GM19043 (cell line): Measurements from ENCODE around the gene NKD2.

Experiments
- ATAC-seq: cut with Tn5 transposase; IDR thresholded peaks from one replicate; pipeline ENCODE4 v1.9.1; 2021; ENCODE audit warnings: low read depth; ENCODE audit not compliant: unreplicated experiment

NKD2 gene

DNA sequence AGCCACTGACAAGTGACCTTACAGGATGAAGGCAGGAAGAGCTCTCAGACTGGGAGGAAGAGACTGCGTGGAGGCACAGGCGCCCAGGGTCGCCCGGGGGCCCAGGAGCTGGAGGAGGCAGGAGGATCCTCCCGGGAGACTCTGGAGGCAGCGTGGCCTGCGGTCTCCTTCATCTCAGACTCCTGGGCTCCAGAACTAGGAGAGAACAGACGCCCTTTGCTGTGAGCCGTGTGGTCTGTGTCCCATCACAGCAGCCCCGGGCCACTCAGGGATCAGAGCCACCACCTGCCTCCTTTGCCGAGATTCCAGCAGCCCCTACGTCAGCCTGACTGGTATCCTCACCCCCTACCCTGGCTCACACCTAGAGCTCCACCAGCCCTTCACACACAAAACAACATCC is 58.1 kb downstream of the NKD2 start:
- no peak for ATAC-seq

DNA sequence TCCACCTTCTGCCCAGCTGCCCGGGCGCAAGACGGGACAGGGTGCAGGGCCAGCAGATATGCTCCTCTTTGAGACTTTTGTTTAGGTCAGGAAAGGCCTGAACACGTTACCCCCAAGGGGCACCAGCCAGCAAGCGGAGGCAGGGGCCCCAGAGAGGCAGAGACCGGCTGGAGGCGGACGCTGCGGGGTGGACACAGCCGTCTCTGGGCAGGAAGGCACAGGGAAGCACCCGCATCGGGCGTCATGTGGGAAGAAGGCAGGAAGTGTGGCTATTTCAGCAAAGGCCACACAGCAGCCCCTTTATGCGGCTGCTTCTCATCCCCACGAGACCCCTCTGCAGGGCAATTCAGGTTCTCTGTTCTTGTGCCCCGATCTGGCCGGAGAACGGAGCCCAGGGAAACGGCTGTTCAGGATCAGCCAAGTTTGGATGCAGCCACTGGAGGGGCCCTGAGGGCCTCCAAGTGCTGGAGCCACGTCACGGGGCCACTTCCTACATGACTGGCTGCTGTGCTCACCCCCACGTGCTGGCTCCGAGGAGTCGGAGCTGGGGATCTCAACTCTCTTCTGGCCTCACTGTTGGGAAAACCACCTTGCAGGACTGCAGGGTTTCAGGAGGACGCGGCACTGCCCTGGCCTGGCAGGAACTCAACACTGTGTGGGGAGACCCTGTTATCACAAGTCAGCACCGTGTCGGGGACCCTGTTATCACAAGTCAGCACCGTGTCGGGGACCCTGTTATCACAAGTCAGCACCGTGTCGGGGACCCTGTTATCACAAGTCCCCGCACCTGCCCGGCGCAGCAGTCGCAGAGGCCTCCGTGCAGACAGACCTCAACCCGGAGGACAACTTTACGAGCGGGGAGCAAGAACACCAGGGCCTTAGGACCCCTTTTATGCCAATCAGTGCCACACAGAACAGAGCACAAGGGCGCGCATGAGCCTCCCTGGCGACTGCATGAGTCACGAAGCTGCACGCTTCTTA is 58.8 kb downstream of the NKD2 start:
- no peak for ATAC-seq

DNA sequence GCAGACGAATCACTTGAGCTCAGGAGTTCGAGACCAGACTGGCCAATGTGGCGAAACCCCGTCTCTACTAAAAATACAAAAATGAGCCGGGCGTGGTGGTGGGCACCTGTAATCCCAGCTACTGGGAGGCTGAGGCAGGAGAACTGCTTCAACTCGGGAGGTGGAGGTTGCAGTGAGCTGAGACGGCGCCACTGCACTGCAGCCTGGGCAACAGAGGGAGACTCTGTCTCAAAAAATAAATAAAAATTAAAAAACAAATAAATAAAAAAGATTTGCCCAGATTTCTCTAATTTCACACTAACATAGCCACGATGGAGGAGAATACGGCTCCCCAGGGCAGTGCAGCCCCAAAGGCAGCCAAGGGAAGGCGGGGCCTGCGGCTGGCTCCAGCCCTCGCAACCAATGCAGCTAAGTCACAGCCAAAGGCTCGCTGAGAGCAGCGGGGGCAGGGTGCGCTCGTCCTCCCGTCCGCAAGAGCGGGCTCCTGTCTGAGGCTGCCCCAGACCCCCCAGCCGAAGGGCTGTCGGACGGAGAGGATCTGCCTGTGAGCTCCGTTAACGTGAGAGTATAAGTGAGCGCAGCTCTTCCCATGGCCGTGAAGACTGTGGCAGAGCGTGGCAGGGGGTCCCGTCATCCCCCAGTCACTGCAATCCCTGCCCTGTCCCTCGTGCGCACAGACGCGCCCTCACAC is 59.7 kb downstream of the NKD2 start:
- no peak for ATAC-seq

DNA sequence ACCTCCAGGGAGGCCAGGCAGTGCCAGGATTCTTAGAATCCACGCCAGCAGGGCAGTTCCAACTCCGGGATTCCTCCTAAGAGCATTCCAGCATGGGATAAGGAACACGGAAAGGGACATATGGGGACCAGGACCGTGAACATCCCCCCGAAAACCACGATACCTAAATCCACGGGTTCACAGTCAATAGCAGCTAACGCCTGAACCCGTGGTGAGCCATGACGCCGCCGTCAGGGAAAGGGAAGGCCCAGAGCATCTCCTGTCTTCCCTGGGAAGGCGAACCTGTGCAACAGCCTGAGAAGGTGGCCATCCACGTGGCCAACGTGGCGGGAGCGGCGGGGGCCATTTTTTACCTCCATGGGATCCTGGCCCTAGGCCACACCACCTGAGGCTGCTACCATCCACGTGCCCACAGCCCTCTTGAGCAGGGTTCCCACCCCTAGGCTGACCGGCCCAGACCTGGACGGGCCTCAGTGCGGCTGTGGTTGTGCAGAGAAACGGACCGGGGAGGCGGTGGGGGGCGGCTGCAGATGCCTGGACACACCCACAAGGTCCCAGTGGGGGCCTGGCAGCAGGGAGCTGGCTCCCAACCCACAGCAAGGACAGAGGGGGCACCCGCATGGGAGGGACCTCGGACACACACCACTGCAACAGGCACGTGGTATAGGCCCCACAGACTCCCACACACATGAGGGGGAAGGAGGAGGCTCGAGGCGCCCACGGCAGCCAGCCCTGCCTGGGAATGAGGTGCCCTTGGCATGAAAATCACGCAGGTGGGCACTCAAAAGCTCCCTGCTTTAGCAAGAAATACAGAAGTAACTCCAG is 60.5 kb downstream of the NKD2 start:
- ATAC-seq: no peak

DNA sequence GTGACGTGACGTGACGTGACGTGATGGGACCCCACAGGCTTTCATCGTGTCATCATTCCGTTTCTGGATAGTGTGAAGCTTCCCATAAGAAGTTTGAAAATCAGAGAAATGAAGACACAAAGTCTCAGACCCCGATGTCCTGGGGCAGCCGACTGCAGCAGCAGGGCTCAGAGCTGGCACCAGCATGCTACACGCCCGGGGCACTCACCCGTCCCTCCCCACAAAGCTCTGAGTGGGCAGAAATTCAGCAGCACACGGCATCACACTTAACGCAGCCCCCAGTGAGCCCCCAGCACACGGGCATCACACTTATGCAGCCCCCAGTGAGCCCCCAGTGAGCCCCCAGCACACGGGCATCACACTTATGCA is 61.1 kb downstream of the NKD2 start:
- no peak for ATAC-seq

DNA sequence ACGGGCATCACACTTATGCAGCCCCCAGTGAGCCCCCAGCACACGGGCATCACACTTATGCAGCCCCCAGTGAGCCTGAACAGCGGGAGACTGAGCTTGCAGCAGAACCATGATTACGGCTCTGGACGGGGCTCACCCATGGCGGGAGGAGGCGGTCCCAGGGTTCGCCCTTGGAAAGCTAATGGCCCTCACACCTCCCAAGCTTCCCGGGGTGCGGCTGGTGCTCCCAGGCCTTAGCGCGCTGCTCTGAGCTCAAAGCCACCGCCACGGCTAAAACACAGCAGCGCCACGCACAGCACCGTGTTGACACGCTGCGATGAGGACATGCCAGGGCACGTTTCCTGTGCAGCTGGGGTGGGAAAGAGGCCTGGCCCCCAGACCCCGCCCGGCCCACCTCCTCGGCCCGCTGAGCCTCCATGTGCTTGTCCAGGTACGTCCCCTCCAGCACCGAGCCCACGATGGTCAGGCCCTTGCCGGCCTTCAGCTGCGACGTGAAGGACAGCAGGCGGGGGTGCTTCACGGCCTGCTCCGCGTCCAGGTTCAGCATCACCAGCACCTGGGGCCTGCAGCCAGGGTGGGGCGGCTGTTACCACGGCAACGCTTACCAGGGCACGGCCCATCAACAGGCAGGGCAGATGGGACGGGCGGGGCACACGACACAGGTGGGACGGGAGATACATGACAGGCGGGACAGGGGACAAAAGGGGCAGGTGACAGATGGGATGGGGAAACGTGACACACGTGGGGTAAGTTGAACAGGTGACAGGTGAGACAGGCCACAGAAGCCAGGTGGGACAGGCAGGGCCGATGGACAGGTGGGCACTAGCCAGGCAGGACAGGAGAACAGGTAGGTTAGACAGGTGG is 64.9 kb downstream of the NKD2 start:
- no peak for ATAC-seq

DNA sequence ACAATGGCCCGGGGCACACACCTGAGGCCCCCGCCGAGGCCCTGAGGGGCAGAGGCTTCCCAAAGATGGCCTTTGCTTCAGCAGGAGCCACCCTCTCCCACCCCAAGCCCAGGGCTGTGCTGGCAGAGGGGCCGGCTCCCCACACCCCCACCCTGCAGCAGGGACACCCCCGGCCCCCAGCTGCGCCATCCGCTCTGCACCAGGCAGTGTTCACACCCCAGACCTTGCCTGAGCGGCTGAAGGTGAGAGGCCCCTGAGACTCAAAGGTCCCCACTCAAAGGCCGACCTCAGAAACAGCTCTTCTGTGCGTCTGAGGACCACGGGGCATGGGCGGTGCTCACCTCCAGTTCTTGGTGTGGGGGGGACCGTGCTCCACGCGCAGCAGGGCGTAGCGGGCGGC is 65.6 kb downstream of the NKD2 start:
- ATAC-seq: no peak

DNA sequence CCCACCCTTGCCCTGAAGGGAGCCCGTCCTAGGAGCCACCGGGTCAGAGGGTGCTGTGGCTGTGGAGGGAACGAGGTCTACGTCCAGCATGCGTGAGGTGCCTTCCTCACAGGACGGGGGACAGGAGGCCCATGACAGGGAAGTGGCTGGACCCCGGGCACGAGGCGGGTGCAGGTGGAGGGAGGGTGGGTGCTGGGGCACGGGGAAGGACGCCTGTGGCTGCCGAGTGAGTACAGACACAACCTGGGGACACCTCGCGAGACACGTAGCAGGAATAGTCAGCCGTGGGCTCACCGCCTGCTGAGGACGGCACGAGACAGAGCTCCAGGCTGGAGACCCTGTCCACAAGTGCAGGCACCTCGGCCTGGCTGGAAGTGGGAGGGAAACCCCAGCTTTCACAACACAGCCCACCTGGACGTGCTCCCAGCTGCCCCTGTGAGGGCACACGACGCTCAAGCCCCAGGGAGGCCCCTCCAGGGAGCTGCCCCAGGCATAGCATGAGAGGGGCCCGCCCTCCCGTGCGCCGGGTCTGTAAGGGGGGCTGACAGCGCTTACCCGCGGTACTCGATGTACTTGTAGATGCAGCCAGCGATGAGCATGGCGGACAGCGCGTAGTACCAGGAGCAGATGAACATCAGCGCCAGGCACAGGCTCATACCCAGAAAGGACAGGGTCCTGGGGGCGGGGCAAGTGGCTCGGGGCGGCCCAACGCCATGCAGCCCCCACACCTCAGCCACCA is 66.4 kb downstream of the NKD2 start:
- ATAC-seq: no peak

DNA sequence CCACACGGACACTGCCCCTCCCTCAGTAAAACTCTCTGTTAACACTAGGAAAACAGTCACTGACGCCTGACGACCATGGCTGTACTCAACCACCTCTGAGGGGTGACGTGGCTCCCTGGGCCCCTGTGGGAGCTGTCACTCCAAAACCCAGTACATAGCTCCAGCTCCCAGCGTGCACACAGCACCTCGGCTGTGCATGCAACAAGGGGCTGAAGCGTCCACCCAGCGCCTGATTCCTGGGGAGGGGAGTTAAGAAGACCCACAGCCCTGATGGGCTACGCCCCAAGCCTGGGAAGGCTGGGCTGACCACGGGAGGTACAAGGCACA is 66.9 kb downstream of the NKD2 start:
- no peak for ATAC-seq

DNA sequence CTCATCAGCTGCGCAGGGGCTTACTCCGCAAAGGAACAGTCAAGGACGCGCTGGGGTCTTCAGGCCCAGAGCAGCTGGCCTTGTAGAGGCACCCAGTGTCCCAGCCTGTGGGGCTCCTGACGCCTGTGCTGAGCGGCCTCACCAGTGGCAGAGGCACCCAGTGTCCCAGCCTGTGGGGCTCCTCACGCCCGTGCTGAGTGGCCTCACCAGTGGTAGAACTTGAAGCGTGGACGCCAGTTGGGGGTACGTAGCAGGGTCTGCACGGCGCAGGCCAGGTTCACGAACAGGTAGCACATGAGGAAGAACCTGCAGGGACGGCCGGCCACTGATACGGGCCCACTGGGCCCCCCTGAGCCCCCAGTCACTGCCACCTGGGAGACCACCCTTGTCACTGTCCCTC is 67.3 kb downstream of the NKD2 start:
- no peak for ATAC-seq

DNA sequence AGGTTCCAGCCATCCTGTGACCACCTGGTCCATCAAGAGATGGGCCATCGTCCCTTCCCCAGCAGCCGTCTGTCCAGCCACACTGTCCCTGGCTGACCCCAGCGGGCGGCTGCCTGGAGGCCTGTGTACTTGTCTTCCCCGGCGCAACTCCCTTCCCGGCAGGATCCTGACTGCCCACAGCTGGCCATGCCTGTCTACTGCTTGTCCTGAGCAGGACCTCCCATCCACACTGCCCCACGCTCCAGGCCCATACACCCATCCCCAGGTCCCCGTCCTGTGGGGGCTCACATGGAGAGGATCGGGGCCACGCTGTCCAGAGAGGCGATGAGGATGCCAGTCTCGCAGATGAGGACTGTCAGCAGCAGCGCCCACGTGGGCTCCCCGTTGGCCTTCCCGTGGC is 67.8 kb downstream of the NKD2 start:
- no peak for ATAC-seq

DNA sequence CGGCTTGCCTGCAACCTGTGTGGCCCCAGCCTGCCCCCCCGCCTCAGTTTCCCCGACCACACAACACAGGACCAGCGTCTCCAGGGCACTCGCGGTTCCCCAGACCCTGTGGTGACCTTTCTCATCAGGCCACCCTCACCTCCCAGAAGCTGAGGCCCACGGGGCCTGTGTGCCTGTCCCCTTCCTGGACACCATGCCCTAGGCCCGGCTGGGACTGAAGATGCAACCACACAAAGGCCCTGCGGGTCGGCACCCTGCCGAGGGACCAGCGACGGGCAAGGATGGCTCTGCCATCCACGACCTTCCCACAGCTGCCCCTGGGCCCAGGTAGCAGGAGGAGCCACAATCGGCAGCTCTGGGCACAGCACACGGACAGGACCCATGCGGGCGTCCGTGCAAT is 68.4 kb downstream of the NKD2 start:
- ATAC-seq: no peak

DNA sequence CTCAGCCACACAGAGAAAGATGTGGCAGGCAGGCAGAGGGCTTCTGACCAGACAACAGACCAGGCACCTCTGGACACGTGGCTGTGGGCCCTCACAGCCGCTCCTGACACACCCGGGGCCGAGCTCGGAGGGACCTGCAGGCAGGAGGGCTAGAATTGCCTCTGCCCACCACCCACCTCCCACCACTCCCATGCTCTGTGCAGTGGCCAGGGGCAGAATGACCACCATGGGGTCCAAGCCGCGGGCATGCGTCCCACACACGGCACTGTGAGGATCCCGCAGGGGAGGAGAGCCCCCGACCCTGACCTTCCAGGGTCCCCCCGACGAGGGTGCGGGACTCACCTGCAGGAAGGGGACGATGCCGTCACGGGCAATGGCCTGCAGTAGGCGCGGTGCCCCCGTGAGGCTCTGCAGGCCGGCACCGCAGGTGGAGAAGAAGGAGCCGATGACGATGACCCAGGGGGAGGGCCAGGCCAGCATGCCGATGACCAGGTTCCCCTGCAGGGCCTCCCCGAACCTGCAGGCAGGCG is 69.0 kb downstream of the NKD2 start:
- ATAC-seq: no peak

DNA sequence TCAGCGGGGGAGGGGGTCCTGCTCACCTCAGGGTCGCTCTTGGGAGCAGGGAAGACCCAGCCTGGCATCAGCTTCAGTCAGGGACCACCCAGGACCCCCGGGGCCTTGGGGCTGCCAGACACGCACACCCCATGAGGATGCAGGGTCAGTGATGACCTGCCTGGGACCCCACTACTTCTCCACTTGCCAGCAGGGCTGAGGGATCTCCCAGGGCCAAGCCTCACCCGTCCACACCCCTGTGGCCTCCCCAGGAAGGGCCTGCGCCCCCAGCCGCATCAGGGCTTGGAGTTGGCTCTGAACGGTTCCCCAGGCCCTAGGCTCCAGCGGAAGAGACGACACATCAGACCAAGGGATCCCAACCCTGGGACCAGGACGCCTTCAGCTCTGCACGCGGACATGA is 69.6 kb downstream of the NKD2 start:
- no peak for ATAC-seq

DNA sequence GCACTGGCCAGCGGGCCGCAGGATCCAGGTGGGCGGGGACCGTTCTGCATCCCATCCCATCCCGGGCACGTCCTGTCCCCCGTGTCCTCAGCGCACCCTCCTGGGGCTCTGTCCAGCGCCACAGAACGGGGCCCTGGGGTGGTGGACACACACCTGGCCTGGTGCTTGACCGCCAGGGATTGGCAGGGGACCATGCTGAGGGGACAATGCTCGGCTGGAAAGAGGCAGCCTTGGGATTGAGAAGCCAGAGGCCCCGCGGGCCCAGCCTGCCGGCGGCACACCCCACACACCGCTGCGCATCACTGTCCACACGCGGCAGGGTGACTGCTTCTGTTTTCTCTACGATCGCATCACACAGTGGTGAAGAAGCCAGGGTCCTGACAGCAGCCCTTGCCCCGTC is 70.2 kb downstream of the NKD2 start:
- no peak for ATAC-seq

DNA sequence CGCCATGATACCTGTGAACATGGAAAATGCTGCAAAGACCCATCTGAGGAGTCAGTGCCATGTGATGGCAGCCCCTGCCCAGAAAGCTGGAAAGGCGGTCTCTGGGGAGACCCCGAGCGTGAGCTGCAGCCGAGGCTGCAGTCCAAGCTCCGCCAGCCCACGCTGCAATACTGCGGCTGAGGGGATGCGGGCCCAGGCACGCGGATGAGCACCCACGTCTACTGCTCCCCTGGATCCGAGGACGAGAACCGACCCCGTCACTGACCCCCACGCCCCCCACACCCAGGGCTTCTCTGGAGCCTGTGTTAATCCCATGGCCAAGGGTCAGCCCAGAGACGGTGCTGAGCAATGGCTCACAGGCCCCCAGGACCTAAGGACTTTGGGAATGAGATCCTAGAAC is 70.9 kb downstream of the NKD2 start:
- ATAC-seq: no peak

DNA sequence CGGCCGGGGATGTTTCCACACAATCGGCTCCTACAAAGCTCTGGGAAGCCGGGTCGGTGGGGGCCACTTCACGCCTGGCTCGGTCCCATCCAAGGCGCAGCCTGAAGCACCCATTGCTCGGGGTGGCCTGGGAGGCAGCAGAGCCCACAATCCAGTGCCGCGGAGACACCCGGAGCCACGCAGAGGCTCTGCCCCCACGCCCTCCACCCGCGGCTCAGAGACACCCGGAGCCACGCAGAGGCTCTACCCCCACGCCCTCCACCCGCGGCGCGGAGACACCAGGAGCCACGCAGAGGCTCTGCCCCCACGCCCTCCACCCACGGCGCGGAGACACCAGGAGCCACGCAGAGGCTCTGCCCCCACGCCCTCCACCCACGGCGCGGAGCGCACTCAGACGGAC is 71.4 kb downstream of the NKD2 start:
- no peak for ATAC-seq

DNA sequence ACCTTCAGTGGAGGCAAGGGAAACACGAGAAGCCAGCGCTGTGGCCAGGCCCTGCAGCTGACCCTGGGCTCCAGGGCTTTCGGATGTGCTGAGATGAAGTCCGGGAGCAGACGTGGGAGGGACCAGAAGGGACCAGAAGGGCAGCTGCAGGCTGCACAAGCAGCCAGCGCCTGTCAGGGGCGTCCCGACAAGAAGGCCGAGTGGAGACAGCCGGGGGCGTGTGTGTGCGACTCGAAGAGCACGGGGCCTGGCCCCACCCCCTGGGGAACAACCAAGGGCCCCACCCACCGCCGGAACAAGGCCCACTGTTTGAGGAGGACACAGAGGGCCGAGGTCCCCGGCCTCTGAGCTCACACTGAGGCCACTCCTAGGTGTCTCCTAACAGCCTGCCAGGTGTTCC is 71.8 kb downstream of the NKD2 start:
- ATAC-seq: no peak

DNA sequence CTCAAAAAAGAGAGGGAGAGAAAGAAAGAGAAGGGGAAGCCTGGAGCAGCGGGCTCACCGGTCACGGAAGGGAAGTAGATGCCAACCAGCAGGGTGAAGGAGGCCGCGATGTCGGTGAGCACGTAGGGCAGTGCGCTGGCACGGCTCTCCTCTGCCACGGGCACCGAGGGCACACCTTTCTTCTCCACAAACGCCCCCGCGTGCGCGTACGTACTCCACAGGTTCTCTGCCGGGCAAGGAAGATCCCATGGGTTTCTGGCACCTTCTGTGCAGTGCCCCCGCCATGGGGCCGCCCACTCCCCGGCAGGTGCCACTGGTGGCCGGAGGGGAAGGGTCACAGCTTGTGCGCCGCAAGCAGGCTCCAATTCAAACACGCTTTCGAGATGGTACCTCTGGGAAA is 72.9 kb downstream of the NKD2 start:
- no peak for ATAC-seq
